Keratinocyte (primary cell): Measurements from ENCODE around the gene TNS1. TPM values are rescaled to one million over a fixed set of nuclear protein-coding genes. Genes with fewer than 3 reads are reported as not detected.

ENCODE experiments used
- DNase-seq: peaks from one replicate; pipeline ENCODE4 v3.0.0-alpha.2; 2011; ENCODE audit warnings: low read depth, missing footprints, low spot score
- FAIRE-seq: peaks from 2 replicates; lab custom pipeline; 2011; peaks lifted over from hg19 to GRCh38; lab: Jason Lieb, UNC
- H2AFZ ChIP-seq: 2 replicates; pipeline ENCODE4 v1.6.0; 2012; ENCODE audit warnings: low read length, control low read depth, inconsistent platforms; ENCODE audit not compliant: control insufficient read depth
- H3K27ac ChIP-seq: 2 replicates; pipeline ENCODE4 v1.5.1; 2011; ENCODE audit warnings: low read length; ENCODE audit not compliant: control insufficient read depth, insufficient read depth
- H3K27me3 ChIP-seq: 3 replicates; pipeline ENCODE4 v1.6.0; 2011; ENCODE audit warnings: low read length; ENCODE audit not compliant: control insufficient read depth, insufficient read depth; ENCODE audit errors: extremely low read depth
- H3K36me3 ChIP-seq, 2 experiments: 2 replicates in 1 of 2; 3 replicates in 1 of 2; pipeline ENCODE4 v1.5.1; 2011; ENCODE audit warnings: low read length in 2 of 2, mild to moderate bottlenecking in 1 of 2; ENCODE audit not compliant: control insufficient read depth in 2 of 2, insufficient read depth in 2 of 2; ENCODE audit errors: extremely low read depth in 1 of 2
- H3K4me1 ChIP-seq: 3 replicates; pipeline ENCODE4 v1.5.1; 2011; ENCODE audit warnings: low read length; ENCODE audit not compliant: control insufficient read depth, insufficient read depth; ENCODE audit errors: extremely low read depth
- H3K4me2 ChIP-seq: 3 replicates; pipeline ENCODE4 v1.6.0; 2011; ENCODE audit warnings: low read depth, low read length; ENCODE audit not compliant: control insufficient read depth, insufficient read depth; ENCODE audit errors: extremely low read depth
- H3K4me3 ChIP-seq, 3 experiments: fragments of 200-600 bp in 1 of 3; sonication (generic) in 1 of 3; 2 replicates in 2 of 3; 3 replicates in 1 of 3; pipeline ENCODE4 v1.5.1; 2011 to 2016; ENCODE audit warnings: low read length in 3 of 3, mild to moderate bottlenecking in 3 of 3, control low read depth in 2 of 3, inconsistent platforms in 1 of 3, low read depth in 1 of 3, mixed read lengths in 1 of 3, mixed run types in 1 of 3, moderate library complexity in 1 of 3; ENCODE audit not compliant: control insufficient read depth in 2 of 3, insufficient read depth in 2 of 3; ENCODE audit errors: extremely low read depth in 1 of 3
- H3K79me2 ChIP-seq: 2 replicates; pipeline ENCODE4 v1.6.0; 2012; ENCODE audit warnings: low read length; ENCODE audit not compliant: control insufficient read depth, insufficient read depth
- H3K9ac ChIP-seq: 3 replicates; pipeline ENCODE4 v1.6.0; 2011; ENCODE audit warnings: low read length; ENCODE audit not compliant: control insufficient read depth, insufficient read depth; ENCODE audit errors: extremely low read depth
- H3K9me1 ChIP-seq: 3 replicates; pipeline ENCODE4 v1.6.0; 2011; ENCODE audit warnings: low read length; ENCODE audit not compliant: control insufficient read depth, insufficient read depth; ENCODE audit errors: extremely low read depth
- H3K9me3 ChIP-seq: 2 replicates; pipeline ENCODE4 v1.5.1; 2012; ENCODE audit warnings: low read depth, low read length; ENCODE audit not compliant: control insufficient read depth
- H4K20me1 ChIP-seq: 3 replicates; pipeline ENCODE4 v1.6.0; 2011; ENCODE audit warnings: low read length; ENCODE audit not compliant: control insufficient read depth, insufficient read depth; ENCODE audit errors: extremely low read depth
- CTCF ChIP-seq, 3 experiments: IDR thresholded peaks in 1 of 3; conservative IDR thresholded peaks in 1 of 3; optimal IDR thresholded peaks in 1 of 3; 2 replicates in 2 of 3; 3 replicates in 1 of 3; pipeline versions ENCODE3 to v1.5.1; 2011; ENCODE audit warnings: low read length in 3 of 3, mild to moderate bottlenecking in 3 of 3, moderate library complexity in 2 of 3, control low read depth in 1 of 3, inconsistent platforms in 1 of 3; ENCODE audit not compliant: insufficient read depth in 2 of 3; ENCODE audit errors: extremely low read depth in 1 of 3
- EZH2 ChIP-seq: IDR thresholded peaks from one replicate; pipeline ENCODE4 v1.6.1; 2012; ENCODE audit warnings: inconsistent platforms, mild to moderate bottlenecking, low read length, moderate library complexity
- dilution Hi-C: fragments of 300-500 bp; cut with MboI; formaldehyde crosslinking; loops from one replicate; pipeline ENCODE4 v1.7.0; 2020; ENCODE audit warnings: low sequenced_read_pairs; ENCODE audit not compliant: extremely low pct_ligation_motif_present
- polyA plus RNA-seq, 5 experiments: library from polyadenylated mRNA; depleted of rRNA in 3 of 5; stranded (reverse) in 3 of 5; stranded (forward) in 1 of 5; unstranded in 1 of 5; fragments of >200 nt; gene quantifications; 1 replicate in 1 of 5; 2 replicates in 3 of 5; 3 replicates in 1 of 5; pipeline versions ENCODE4 v1.2.1 to v1.2.3, GENCODE V29; 2011 to 2012; ENCODE audit warnings: missing spikeins in 2 of 5, low read depth in 1 of 5, low replicate concordance in 1 of 5

The TNS1 gene
- polyA plus RNA-seq, 1 donor (not counting 4 experiments of a cell fraction or from before 2014, with no cell fraction given), result 2.5 TPM

- H3K27me3 ChIP-seq, result no peaks in the 10 kb centered on the region
- no peak for DNase-seq
- H3K36me3 ChIP-seq, result no peaks in the 10 kb centered on the region
- H3K27ac ChIP-seq, result no peak overlapping the region
- no peaks in the 10 kb centered on the region for H3K9me3 ChIP-seq
- no peak for FAIRE-seq
- no peaks in the 10 kb centered on the region for H3K79me2 ChIP-seq
- TF ChIP-seq CTCF (optimal IDR thresholded peaks at IDR 0.05 in 1 of 3, IDR thresholded peaks at IDR 0.05 in 1 of 3, conservative IDR thresholded peaks at IDR 0.05 in 1 of 3; ENCODE audit: extremely low read depth in 1 of 3, insufficient read depth in 2 of 3, low read length in 3 of 3), result no peak
- TF ChIP-seq EZH2, result no peak
- H2AFZ ChIP-seq, result no peak overlapping the region
- H3K9me1 ChIP-seq, result no peaks in the 10 kb centered on the region
- no peaks in the 10 kb centered on the region for H3K4me1 ChIP-seq
- no peak overlapping the region for H3K4me3 ChIP-seq
- dilution Hi-C loops, result no loop called here
- H3K4me2 ChIP-seq, result no peak overlapping the region
- no peak overlapping the region for H3K9ac ChIP-seq
- no peaks in the 10 kb centered on the region for H4K20me1 ChIP-seq
Observed at GRCh38 chr2:217807025-217807424, 195.8 kb downstream of the TNS1 start.

DNA sequence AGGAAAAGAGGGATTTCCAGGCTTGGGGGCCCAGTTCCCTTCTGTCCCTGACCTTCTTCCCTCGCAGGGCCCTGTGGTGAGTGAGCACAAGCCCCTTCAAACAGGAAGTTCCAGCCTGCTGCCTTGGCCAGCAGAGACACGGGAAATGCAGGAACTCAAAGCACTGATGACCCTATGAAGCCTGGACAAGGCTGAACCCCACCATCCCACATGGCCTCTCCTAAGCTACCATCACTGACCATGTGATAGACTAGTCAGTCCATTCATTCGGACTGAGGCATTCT lies 196.4 kb downstream of the TNS1 start:
- DNase-seq (no peak), FAIRE-seq (no peak)
- no peaks in the 10 kb centered on the region for H3K9me3 ChIP-seq
- no peaks in the 10 kb centered on the region for H3K27me3 ChIP-seq
- H3K79me2 ChIP-seq, result no peaks in the 10 kb centered on the region
- H3K9ac ChIP-seq, result no peak overlapping the region
- no peak overlapping the region for H3K4me2 ChIP-seq
- no peak overlapping the region for H2AFZ ChIP-seq
- dilution Hi-C loops, result no loop called here
- no peaks in the 10 kb centered on the region for H3K9me1 ChIP-seq
- H4K20me1 ChIP-seq, result no peaks in the 10 kb centered on the region
- H3K4me1 ChIP-seq, result no peaks in the 10 kb centered on the region
- no peak for TF ChIP-seq EZH2
- no peak for TF ChIP-seq CTCF (optimal IDR thresholded peaks at IDR 0.05 in 1 of 3, IDR thresholded peaks at IDR 0.05 in 1 of 3, conservative IDR thresholded peaks at IDR 0.05 in 1 of 3; ENCODE audit: extremely low read depth in 1 of 3, insufficient read depth in 2 of 3, low read length in 3 of 3)
- H3K36me3 ChIP-seq, result no peaks in the 10 kb centered on the region
- no peak overlapping the region for H3K27ac ChIP-seq
- no peak overlapping the region for H3K4me3 ChIP-seq
